OCI-LY7 (cell line): ENCODE results near the gene HNRNPK.
"Not testable (repeated sequence)": the region's sequence is repeated elsewhere in the genome, so short reads cannot be mapped to it uniquely, and the experiment has no call there.

Source experiments
- CTCF ChIP-seq: fragments of 200-600 bp; sonication (generic); conservative IDR thresholded peaks from 2 replicates; pipeline ENCODE4 v1.5.1; 2014; ENCODE audit warnings: mild to moderate bottlenecking, antibody characterized with exemption, low read length, moderate library complexity, mixed read lengths
- EZH2phosphoT487 ChIP-seq: fragments of 200-600 bp; sonication (generic); IDR thresholded peaks from 2 replicates; pipeline ENCODE4 v1.6.1; 2018; ENCODE audit warnings: low read depth, borderline replicate concordance, mild to moderate bottlenecking, mixed run types, antibody characterized with exemption, low read length, moderate library complexity, mixed read lengths

- not testable (repeated sequence) for TF ChIP-seq CTCF, EZH2phosphoT487
These were observed 31.9 kb downstream of the HNRNPK start for GRCh38 chr9:83948096-83948495.
